Measurements from ENCODE around the gene LHX6.
A peak's percentile ranks its signal among the peaks of the same experiment; 100 is the strongest.

The LHX6 gene

DNA sequence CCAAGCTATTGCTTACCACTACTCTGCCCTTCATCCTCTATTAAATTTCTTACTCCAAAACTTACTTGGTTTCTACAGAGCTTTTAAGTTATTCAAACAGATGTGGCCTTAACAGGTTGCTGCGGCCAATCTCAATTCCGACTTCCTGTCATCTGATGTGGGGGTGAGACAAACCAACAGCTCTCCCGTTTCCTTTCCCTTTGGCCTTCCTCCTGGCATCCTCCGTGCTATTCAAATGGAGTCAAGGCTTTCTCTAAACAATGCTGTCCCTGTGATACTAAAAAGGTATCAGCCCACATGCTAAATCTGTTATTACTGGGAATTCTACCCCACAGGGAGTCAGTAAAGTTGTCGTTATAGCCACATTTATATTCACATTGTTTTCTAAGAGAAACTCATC, 24.0 kb upstream of the LHX6 start:
- Mint-ChIP-seq H3K27me3 (no peaks in the 10 kb centered on the region), H3K9me3 (no peaks in the 10 kb centered on the region), H3K27ac (no peak overlapping the region), H3K4me3 (no peak overlapping the region), H3K4me1 (no peaks in the 10 kb centered on the region), H3K36me3 (ENCODE audit: low read depth) (peaks cover 33% of the 10 kb centered on the region)
- no peak for ATAC-seq
- no peak for DNase-seq

DNA sequence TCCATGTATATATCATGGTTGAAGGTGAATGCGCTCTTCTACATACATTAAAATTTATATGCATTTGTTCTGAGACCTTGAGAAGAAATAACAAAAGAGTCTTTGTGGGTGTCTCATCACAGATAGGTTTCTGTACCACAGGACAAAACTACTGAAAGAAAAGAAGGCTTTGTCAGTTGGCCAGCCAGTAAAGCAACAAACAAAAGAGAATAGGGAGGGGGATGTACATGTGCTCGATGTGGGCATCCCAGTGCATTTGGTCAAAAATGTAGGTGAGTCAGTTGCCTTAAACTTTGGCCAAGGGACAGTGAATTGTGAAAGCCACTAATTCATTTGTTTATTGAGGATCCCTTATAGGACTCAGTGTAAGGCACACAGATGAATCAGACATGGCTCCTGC, 22.6 kb upstream of the LHX6 start:
- ATAC-seq (no peak), DNase-seq (no peak)
- Mint-ChIP-seq H3K9me3 (no peaks in the 10 kb centered on the region), H3K27ac (no peak overlapping the region), H3K4me3 (no peak overlapping the region), H3K4me1 (no peaks in the 10 kb centered on the region), H3K27me3 (no peaks in the 10 kb centered on the region), H3K36me3 (ENCODE audit: low read depth) (peaks cover 32% of the 10 kb centered on the region)

DNA sequence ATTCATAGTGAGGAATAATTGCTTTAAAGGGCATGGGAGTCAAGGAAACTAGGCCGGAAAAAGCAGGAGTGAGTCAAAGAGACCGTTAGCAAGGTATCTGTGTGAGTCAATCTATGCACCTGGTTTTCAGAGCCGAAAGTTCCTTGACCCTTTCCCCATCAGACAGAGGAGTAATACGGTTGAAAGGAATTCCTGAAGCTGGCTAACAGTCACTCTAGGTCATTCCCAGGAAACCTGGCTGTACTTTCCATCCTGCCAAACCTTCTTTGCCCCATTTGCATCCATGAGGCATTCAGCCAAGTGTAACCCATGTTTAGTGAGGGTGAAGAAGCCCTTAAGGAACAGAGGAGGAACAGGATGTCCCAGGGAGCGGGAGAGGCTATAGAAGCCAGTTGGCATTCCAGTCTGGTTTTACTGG, 19.7 kb upstream of the LHX6 start:
- no peak for ATAC-seq
- Mint-ChIP-seq H3K27ac (no peak overlapping the region), H3K9me3 (no peaks in the 10 kb centered on the region), H3K36me3 (ENCODE audit: low read depth) (peaks cover 45% of the 10 kb centered on the region), H3K4me1 (no peaks in the 10 kb centered on the region), H3K4me3 (no peak overlapping the region), H3K27me3 (no peaks in the 10 kb centered on the region)
- DNase-seq = no peak

- Mint-ChIP-seq H3K4me1 (no peaks in the 10 kb centered on the region), H3K4me3 (no peak overlapping the region), H3K27ac (no peak overlapping the region), H3K36me3 (ENCODE audit: low read depth) (peaks cover 42% of the 10 kb centered on the region), H3K27me3 (no peaks in the 10 kb centered on the region), H3K9me3 (no peaks in the 10 kb centered on the region)
- no peak for ATAC-seq
- no peak for DNase-seq
Measured at GRCh38 chr9:122246666-122247065, 17.9 kb upstream of the LHX6 start.

DNA sequence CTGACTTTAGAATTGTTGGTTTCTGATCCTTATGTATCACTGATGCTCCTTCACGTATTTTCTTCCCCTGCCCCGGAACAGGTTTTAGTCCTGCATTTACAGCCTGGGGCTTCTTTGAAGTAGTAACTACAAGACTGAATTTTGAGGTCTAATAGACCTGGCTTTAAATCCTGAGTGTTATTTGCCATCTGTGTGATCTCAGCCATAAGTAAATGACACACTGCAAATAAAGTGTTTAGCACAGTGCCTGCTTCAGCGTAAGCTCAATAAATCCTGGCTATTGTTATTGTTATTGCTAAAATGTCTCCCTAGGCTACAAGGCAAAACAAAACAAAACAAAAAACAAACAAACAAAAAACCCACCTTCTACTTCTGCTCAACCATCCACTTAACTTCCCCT, 15.6 kb upstream of the LHX6 start:
- peaks cover 42% of the 10 kb centered on the region for H3K36me3 Mint-ChIP-seq (ENCODE audit: low read depth)
- ATAC-seq (no peak), DNase-seq (no peak)
- no peaks in the 10 kb centered on the region for H3K27me3 Mint-ChIP-seq
- no peaks in the 10 kb centered on the region for H3K9me3 Mint-ChIP-seq
- no peak overlapping the region for H3K27ac Mint-ChIP-seq
- no peaks in the 10 kb centered on the region for H3K4me1 Mint-ChIP-seq
- H3K4me3 Mint-ChIP-seq = no peak overlapping the region

DNA sequence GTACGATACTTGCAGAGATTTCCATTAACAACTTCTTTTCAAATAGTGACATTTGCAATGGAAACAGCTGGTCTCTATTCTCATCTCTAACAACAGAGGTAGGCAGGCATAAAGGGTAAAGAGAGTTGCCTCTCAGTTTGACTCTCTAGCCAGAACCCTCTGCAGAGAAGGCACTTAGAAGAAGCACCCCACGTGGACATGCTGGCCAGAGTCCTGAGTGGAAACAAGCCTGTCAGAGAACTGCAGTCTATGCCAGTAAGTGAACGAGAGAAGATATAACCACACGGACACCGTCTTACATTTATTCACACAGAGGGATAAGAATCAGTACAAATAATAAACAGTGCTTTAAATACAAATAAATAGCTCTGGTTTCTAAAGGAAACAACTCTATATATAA, 11.0 kb upstream of the LHX6 start:
- Mint-ChIP-seq H3K27ac (no peak overlapping the region), H3K27me3 (no peaks in the 10 kb centered on the region), H3K9me3 (no peaks in the 10 kb centered on the region), H3K4me1 (peaks cover 2% of the 10 kb centered on the region), H3K36me3 (ENCODE audit: low read depth) (peaks cover 36% of the 10 kb centered on the region), H3K4me3 (no peak overlapping the region)
- ATAC-seq (no peak), DNase-seq (no peak)

DNA sequence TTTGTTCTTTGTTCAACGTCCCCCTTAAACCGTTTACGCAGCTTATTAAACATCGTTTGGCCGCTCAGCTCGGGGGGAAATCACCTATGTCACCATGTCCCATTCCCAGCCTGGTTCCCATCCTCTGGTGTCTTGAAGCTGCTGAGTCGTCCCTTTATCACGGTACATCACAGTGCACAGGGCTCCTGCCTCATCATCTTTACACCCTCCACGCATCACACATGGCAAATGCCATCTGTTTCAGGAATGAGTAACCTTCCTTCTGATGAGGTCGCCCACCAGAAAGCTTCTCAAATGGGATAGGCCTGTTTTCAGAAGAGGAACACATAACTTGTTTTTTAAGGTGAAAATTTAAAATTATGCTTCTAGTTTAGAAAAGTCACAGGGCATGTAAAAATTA, 7.9 kb upstream of the LHX6 start:
- peaks cover 19% of the 10 kb centered on the region for H3K36me3 Mint-ChIP-seq (ENCODE audit: low read depth)
- DNase-seq (no peak), ATAC-seq (peak; percentile 28)
- H3K4me3 Mint-ChIP-seq = no peak overlapping the region
- no peak overlapping the region for H3K27ac Mint-ChIP-seq
- peaks cover 3% of the 10 kb centered on the region for H3K27me3 Mint-ChIP-seq
- H3K4me1 Mint-ChIP-seq = peaks cover 2% of the 10 kb centered on the region
- H3K9me3 Mint-ChIP-seq = no peaks in the 10 kb centered on the region

DNA sequence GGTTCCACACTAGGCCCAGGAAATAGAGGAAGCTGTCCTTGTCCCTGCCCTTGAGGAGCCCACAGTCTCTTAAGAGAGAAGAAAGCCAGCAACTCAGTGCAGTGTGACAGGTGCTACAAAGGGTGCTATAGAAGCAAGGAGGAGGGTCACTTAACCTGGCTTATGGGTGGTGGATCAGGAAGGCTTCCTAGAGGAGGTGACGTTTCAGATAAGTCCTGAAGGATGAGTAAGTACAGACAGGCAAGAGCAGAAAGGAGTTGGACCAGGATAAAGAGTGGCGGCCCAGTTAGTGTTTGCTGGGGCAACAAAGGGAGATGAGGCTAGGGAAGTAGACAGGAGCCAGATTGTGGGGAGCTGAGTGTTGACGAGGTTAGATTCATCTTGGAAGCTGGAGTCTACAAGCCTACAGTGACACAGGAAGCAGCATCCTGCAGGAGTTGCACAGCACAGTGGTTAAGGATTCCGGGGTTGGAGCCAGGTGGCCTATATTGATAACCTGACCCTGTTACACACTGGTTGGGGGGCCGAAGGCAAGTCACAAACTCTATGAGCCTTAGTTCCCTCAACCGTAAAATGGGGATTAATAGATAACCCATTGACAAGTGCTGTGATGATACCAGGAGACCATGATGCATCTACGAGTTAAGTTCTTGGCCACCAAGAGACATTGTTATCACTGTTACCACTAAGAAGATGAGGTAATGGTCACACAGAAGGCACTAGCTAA, 5.4 kb upstream of the LHX6 start:
- DNase-seq = no peak
- ATAC-seq = no peak
- Mint-ChIP-seq H3K4me1 (peaks cover 2% of the 10 kb centered on the region), H3K27ac (no peak overlapping the region), H3K4me3 (no peak overlapping the region), H3K27me3 (peaks cover 3% of the 10 kb centered on the region), H3K9me3 (no peaks in the 10 kb centered on the region), H3K36me3 (ENCODE audit: low read depth) (peaks cover 8% of the 10 kb centered on the region)

DNA sequence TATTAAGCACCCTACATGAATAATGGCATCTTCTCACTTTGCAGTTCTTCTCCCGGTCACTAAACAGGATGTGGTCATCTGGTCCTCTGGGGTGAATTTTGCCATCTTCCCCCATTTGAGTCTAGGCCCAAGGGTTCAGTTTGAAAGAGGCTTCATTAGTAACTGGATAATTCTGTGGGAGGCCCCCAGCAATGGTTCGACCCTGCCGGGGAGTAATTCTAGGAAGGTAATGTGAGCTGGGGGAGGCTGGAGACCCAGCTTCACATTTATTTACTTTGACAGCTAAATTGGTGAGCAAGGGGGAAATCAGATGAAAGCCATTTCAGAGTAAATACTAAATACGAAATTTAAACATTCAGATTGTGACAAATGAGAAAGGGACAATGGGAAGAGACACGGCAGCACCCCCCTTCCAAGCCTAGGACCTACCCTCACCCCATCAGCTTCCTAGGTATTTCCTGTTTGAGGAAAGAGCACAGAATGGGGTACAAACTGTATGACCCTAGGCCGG, 4.1 kb upstream of the LHX6 start:
- H3K4me1 Mint-ChIP-seq = peaks cover 2% of the 10 kb centered on the region
- DNase-seq = no peak
- H3K9me3 Mint-ChIP-seq = no peaks in the 10 kb centered on the region
- peaks cover 6% of the 10 kb centered on the region for H3K27me3 Mint-ChIP-seq
- no peak overlapping the region for H3K4me3 Mint-ChIP-seq
- ATAC-seq = no peak
- no peaks in the 10 kb centered on the region for H3K36me3 Mint-ChIP-seq (ENCODE audit: low read depth)
- no peak overlapping the region for H3K27ac Mint-ChIP-seq

- peaks cover 6% of the 10 kb centered on the region for H3K4me1 Mint-ChIP-seq
- DNase-seq (no peak), ATAC-seq (no peak)
- no peak overlapping the region for H3K4me3 Mint-ChIP-seq
- H3K9me3 Mint-ChIP-seq = no peaks in the 10 kb centered on the region
- H3K27ac Mint-ChIP-seq = no peak overlapping the region
- H3K36me3 Mint-ChIP-seq (ENCODE audit: low read depth) = no peaks in the 10 kb centered on the region
- H3K27me3 Mint-ChIP-seq = peaks cover 29% of the 10 kb centered on the region
Measured at GRCh38 chr9:122229485-122229837, 704 bp upstream of the LHX6 start.

DNA sequence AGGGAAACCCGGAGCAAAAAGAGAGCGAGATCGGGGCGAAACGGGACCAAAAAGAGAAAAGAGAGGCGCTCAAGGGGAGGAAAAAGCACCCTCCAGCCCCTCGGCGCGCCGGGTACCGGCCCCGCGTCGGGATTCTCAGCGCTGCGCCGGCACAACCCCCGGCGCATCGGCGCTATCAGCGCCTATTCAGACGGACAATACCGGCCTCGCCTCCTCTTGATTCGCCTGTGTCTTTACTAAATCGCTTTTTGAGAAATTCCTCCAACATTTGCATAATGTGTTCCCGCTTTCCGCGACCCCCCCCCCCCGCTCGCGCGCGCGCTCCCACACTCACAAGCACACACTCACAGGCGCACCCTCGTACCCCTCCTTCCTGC, 578 bp downstream of the LHX6 start:
- no peak overlapping the region for H3K27ac Mint-ChIP-seq
- no peaks in the 10 kb centered on the region for H3K9me3 Mint-ChIP-seq
- no peak overlapping the region for H3K4me3 Mint-ChIP-seq

GRCh38 chr9:122227575-122227900, 1.2 kb downstream of the LHX6 start:
- ATAC-seq (no peak), DNase-seq (no peak)
- H3K4me3 Mint-ChIP-seq = no peak overlapping the region
- H3K27me3 Mint-ChIP-seq = peaks cover 43% of the 10 kb centered on the region
- H3K27ac Mint-ChIP-seq = no peak overlapping the region
- no peaks in the 10 kb centered on the region for H3K36me3 Mint-ChIP-seq (ENCODE audit: low read depth)
- H3K9me3 Mint-ChIP-seq = no peaks in the 10 kb centered on the region
- peaks cover 6% of the 10 kb centered on the region for H3K4me1 Mint-ChIP-seq

More for the DNA sequence above, 578 bp downstream of the LHX6 start:
- peaks cover 6% of the 10 kb centered on the region for H3K4me1 Mint-ChIP-seq
- no peak for DNase-seq
- no peak for ATAC-seq
- H3K36me3 Mint-ChIP-seq (ENCODE audit: low read depth) = no peaks in the 10 kb centered on the region
- peaks cover 40% of the 10 kb centered on the region for H3K27me3 Mint-ChIP-seq

DNA sequence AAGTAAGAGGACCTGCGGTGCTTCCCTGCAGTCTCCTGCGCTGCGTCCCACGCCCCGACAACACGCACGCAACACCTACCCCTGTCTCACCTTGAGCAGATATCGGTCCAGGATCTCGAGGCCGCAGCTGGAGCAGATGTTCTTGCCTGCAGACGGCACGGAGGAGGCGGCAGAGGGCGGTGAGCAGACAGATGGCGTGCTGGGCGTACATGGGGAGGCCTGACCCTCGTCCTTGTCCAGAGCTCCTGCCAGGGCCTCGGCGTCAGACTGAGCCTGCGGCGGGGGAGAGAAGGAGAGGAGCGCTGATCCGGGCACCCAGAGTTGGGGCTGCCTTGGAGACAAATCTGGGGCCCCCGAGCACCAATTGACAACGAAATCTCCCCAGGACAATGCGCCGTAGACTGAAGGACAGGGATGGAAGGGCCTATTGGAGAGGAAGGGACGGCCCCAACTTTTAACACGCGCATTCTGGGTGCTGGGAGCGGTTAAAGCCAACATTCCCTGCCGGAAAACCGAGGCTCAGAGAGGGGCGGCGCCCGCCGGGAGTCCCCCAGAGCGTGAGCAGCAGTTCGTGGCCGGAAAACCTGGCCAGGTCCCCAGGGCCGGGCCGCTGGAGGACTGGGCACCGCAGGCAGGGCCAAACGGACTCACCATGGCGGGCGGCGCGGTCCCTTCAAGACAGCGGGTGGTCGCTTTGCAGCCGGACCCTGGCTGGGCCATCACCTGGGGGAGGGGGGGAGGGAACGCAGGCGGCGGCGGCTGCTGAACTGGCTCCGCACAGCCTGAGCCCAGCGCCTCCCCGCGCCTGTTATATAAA, 1.8 kb downstream of the LHX6 start:
- H3K36me3 Mint-ChIP-seq (ENCODE audit: low read depth) = no peaks in the 10 kb centered on the region
- DNase-seq (no peak), ATAC-seq (no peak)
- H3K4me1 Mint-ChIP-seq = peaks cover 6% of the 10 kb centered on the region
- H3K4me3 Mint-ChIP-seq = no peak overlapping the region
- H3K27me3 Mint-ChIP-seq = peaks cover 49% of the 10 kb centered on the region
- H3K27ac Mint-ChIP-seq = no peak overlapping the region
- H3K9me3 Mint-ChIP-seq = no peaks in the 10 kb centered on the region

- Mint-ChIP-seq H3K4me3 (no peak overlapping the region), H3K27ac (no peak overlapping the region), H3K27me3 (peaks cover 56% of the 10 kb centered on the region)
Measured at GRCh38 chr9:122226142-122226757, 2.5 kb downstream of the LHX6 start.

More at GRCh38 chr9:122226142-122226757, 2.5 kb downstream of the LHX6 start:
- no peak for ATAC-seq
- Mint-ChIP-seq H3K36me3 (ENCODE audit: low read depth) (no peaks in the 10 kb centered on the region), H3K9me3 (no peaks in the 10 kb centered on the region), H3K4me1 (peaks cover 6% of the 10 kb centered on the region)
- DNase-seq = no peak

Measured in activated naive CD8-positive, alpha-beta T cell treated with anti-CD3 and anti-CD28 coated beads, Interleukin-2, amount 50 U/mL, for 24 hours (primary cell).